ENCODE measurements around the gene HARBI1. TPM values are rescaled to one million over a fixed set of nuclear protein-coding genes. Genes with fewer than 3 reads are reported as not detected.

The HARBI1 gene
- total and polyA plus RNA-seq, 2 of the 4 experiments (the other 2 are of a cell fraction), result 2.7 to 5.2 TPM

- Histone ChIP-seq H3K9me3 (ENCODE audit: control insufficient read depth, insufficient read depth, low read length) (no peaks in the 10 kb centered on the region), H3K4ac (ENCODE audit: low read depth, low read length) (no peak overlapping the region; the same call in 1 of the 2 replicates), H3K36me3 (ENCODE audit: control insufficient read depth, insufficient read depth, low read length) (peaks cover 1% of the 10 kb centered on the region; the same call in 1 of the 2 replicates), H3K4me3 (ENCODE audit: insufficient read depth, low read depth, low read length) (no peak overlapping the region), H3K14ac (replicated peaks; ENCODE audit: low read depth, low read length) (no peak overlapping the region), H3K79me1 (ENCODE audit: low read depth in 1 of 2, low read length in 2 of 2) (peaks cover 16 to 48% of the 10 kb centered on the region in 2 experiments), H4K20me1 (ENCODE audit: insufficient read depth, low read length) (no peaks in the 10 kb centered on the region), H2BK20ac (ENCODE audit: low read depth, low read length) (no peak overlapping the region), H4K8ac (ENCODE audit: low read depth in 2 of 2, low read length in 2 of 2) (peak overlapping the region; percentile 4 to 95; a peak in 1 of 4 replicates), H3K23ac (ENCODE audit: low read depth, low read length) (no peak overlapping the region), H3K18ac (ENCODE audit: low read depth, low read length) (no peak overlapping the region), H2BK5ac (ENCODE audit: low read depth, low read length, poor library complexity, severe bottlenecking) (no peak overlapping the region), H3K4me1 (ENCODE audit: control insufficient read depth, insufficient read depth, low read length) (peaks cover 5% of the 10 kb centered on the region; the same call in 1 of the 2 replicates), H3K9me1 (ENCODE audit: insufficient read depth, low read length) (peaks cover 6% of the 10 kb centered on the region; the same call in 1 of the 2 replicates), H4K5ac (ENCODE audit: low read depth, low read length) (no peak overlapping the region), H3K56ac (ENCODE audit: extremely low read depth, insufficient read depth, low read length) (no peak overlapping the region), H2BK15ac (ENCODE audit: low read depth, low read length) (no peak overlapping the region), H4K91ac (ENCODE audit: insufficient read depth, low read depth, low read length) (no peak overlapping the region), H3K4me2 (ENCODE audit: low read depth, low read length) (no peak overlapping the region), H3K9ac (ENCODE audit: low read depth, low read length) (no peak overlapping the region), H2AK9ac (replicated peaks; ENCODE audit: low read depth, low read length, poor library complexity) (peak overlapping the region; percentile 31), H2AK5ac (ENCODE audit: low read depth, low read length) (no peak overlapping the region), H3K27me3 (ENCODE audit: control insufficient read depth, insufficient read depth, low read length) (no peaks in the 10 kb centered on the region), H2AFZ (replicated peaks; ENCODE audit: low read length, poor library complexity) (no peak overlapping the region), H3K27ac (ENCODE audit: insufficient read depth, low read length) (no peak overlapping the region), H2BK120ac (ENCODE audit: low read depth, low read length) (no peak overlapping the region)
- ChIA-PET CTCF (interaction anchor here (0.6 kb wide), 1 partner anchor 48 kb away, joined by 3 read pairs; no protein-coding TSS in a partner anchor), POLR2A (ENCODE audit: unreplicated experiment) (no interaction called here)
- in situ Hi-C loops (cut with MboI; ENCODE audit: low sequenced_read_pairs) (no loop called here), intact Hi-C loops (cut with micrococcal nuclease) (no loop called here), dilution Hi-C loops (cut with HindIII; ENCODE audit: low sequenced_read_pairs, unreplicated experiment) (no loop called here)
- WGBS, 2 experiments (ENCODE audit: extremely low coverage in 2 of 2, insufficient read length in 1 of 2), result 73% methylated on average over 5 of the region's 7 CpGs; no CpG with 5 or more reads in 1 of the 2 experiments
- ATAC-seq (ENCODE audit: low read depth) (no peak), DNase-seq (peak; percentile 54)
- BruUV-seq (replicated peaks), result no TSS peak
- TF ChIP-seq SMC3 (IDR thresholded peaks at IDR 0.05; ENCODE audit: low read depth, low read length) (no peak), BHLHE40 (IDR thresholded peaks at IDR 0.05; ENCODE audit: low read depth, low read length) (no peak), ELK1 (IDR thresholded peaks at IDR 0.05; ENCODE audit: borderline replicate concordance, low read depth, low read length) (no peak), FOS (IDR thresholded peaks at IDR 0.05; ENCODE audit: low read depth, low read length) (no peak)
Observed at GRCh38 chr11:46615756-46616155, 1.3 kb downstream of the HARBI1 start.

Measured in IMR-90 (cell line).